ENCODE results near the gene SUPT16H. TPM values are rescaled to one million over a fixed set of nuclear protein-coding genes. Genes with fewer than 3 reads are reported as not detected.

Gene SUPT16H
- total RNA-seq, 1 donor from 2014 or later = 198 TPM

DNA sequence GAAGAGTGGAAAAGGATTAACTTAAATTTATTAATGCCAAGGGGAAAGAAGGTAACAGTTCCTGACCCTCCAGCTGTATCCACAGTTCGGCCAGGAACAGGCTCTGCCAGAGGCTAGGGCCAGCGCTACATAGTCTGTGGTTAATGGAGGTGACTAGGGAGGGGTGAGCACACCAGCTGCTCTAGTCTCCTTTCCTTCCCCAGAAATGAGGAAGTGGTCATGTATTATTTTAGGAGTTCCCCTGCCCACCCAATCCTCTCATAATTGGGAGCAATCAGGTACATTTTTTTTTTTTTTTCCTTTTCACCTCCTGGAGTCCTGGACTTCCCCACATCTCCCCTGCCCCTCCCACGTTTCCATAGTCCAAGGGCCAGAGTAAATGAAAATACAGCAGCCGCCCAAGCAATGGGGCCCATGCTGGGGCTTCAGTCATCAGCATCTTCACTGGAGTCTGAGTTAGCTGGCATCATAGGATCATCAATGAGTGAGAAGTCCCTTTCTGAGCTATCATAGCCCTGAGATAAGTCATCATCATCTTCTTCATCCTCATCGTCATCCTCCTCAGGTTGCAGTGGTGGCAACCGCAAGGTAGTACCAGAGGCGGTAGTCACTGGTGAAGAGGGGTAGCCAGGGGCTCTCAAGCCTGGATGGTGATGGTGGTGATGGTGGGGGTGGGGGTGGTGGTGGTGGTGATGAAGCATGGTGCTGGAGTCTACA lies 1.5 kb upstream of the SUPT16H start:
- Mint-ChIP-seq H3K9me3 (no peaks in the 10 kb centered on the region), H3K36me3 (peaks cover 13% of the 10 kb centered on the region), H3K4me3 (no peak overlapping the region), H3K27me3 (ENCODE audit: insufficient read depth, low read depth) (peaks cover 12% of the 10 kb centered on the region), H3K4me1 (peaks cover 24% of the 10 kb centered on the region), H3K27ac (no peak overlapping the region)
- peaks cover 35% of the 10 kb centered on the region for H3K79me2 ChIP-seq (ENCODE audit: low read depth)
- DNase-seq (ENCODE audit: low spot score) = peak; percentile 8
- peak overlapping the region; percentile 86 for H3K4me2 ChIP-seq
- H3K9ac ChIP-seq = no peak overlapping the region
- H3K27ac ChIP-seq = peak overlapping the region; percentile 59
- no peak overlapping the region for H2AFZ ChIP-seq (replicated peaks)
- H3K4me1 ChIP-seq = peaks cover 20% of the 10 kb centered on the region
- H3K9me3 ChIP-seq (ENCODE audit: low read depth) = no peaks in the 10 kb centered on the region
- H4K20me1 ChIP-seq (ENCODE audit: low read depth) = peaks cover 27% of the 10 kb centered on the region
- TF ChIP-seq EZH2 (IDR thresholded peaks at IDR 0.05) = no peak
- no peak for TF ChIP-seq EZH2phosphoT487 (IDR thresholded peaks at IDR 0.05)
- TF ChIP-seq, protein P1, sequence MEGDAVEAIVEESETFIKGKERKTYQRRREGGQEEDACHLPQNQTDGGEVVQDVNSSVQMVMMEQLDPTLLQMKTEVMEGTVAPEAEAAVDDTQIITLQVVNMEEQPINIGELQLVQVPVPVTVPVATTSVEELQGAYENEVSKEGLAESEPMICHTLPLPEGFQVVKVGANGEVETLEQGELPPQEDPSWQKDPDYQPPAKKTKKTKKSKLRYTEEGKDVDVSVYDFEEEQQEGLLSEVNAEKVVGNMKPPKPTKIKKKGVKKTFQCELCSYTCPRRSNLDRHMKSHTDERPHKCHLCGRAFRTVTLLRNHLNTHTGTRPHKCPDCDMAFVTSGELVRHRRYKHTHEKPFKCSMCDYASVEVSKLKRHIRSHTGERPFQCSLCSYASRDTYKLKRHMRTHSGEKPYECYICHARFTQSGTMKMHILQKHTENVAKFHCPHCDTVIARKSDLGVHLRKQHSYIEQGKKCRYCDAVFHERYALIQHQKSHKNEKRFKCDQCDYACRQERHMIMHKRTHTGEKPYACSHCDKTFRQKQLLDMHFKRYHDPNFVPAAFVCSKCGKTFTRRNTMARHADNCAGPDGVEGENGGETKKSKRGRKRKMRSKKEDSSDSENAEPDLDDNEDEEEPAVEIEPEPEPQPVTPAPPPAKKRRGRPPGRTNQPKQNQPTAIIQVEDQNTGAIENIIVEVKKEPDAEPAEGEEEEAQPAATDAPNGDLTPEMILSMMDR (IDR thresholded peaks at IDR 0.05) = no peak
- H3K36me3 ChIP-seq = peaks cover 4% of the 10 kb centered on the region
- H3K4me3 ChIP-seq = peak overlapping the region; percentile 79
- peaks cover 42% of the 10 kb centered on the region for H3F3A ChIP-seq (ENCODE audit: low read depth)
- no peaks in the 10 kb centered on the region for H3K27me3 ChIP-seq

DNA sequence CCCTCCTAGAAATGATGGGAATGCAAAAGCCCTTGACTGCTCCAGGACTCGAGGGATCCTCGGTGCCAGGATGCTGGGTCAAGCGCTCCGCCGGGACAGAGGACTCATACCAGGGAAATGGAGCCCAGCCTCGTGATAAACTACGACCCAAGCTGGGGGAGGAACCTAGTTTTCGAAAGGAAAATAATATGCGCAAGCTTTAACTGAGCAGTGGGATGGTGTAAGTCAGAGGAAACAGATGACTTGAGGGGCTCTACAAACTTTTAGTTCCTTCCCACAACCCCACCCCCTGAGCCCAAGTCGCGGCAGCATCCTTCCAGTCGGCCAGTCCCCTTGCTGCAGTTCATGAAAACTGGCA lies 654 bp upstream of the SUPT16H start:
- Histone ChIP-seq H3K36me3 (no peaks in the 10 kb centered on the region), H3K27ac (peak overlapping the region; percentile 59), H3K79me2 (ENCODE audit: low read depth) (peaks cover 44% of the 10 kb centered on the region), H2AFZ (replicated peaks) (peak overlapping the region; percentile 49), H3K9me3 (ENCODE audit: low read depth) (no peaks in the 10 kb centered on the region), H4K20me1 (ENCODE audit: low read depth) (peaks cover 34% of the 10 kb centered on the region), H3F3A (ENCODE audit: low read depth) (peaks cover 42% of the 10 kb centered on the region), H3K4me1 (peaks cover 20% of the 10 kb centered on the region), H3K27me3 (no peaks in the 10 kb centered on the region), H3K4me3 (peak overlapping the region; percentile 79), H3K4me2 (peak overlapping the region; percentile 86), H3K9ac (peak overlapping the region; percentile 33)
- TF ChIP-seq EZH2phosphoT487 (IDR thresholded peaks at IDR 0.05) = no peak
- TF ChIP-seq EZH2 (IDR thresholded peaks at IDR 0.05) = no peak
- TF ChIP-seq, protein P1 (IDR thresholded peaks at IDR 0.05) = no peak
- Mint-ChIP-seq H3K36me3 (peaks cover 11% of the 10 kb centered on the region), H3K4me1 (peaks cover 24% of the 10 kb centered on the region), H3K9me3 (no peaks in the 10 kb centered on the region), H3K27ac (peak overlapping the region; percentile 100), H3K27me3 (ENCODE audit: insufficient read depth, low read depth) (peaks cover 12% of the 10 kb centered on the region), H3K4me3 (peak overlapping the region; percentile 100)
- no peak for DNase-seq (ENCODE audit: low spot score)

DNA sequence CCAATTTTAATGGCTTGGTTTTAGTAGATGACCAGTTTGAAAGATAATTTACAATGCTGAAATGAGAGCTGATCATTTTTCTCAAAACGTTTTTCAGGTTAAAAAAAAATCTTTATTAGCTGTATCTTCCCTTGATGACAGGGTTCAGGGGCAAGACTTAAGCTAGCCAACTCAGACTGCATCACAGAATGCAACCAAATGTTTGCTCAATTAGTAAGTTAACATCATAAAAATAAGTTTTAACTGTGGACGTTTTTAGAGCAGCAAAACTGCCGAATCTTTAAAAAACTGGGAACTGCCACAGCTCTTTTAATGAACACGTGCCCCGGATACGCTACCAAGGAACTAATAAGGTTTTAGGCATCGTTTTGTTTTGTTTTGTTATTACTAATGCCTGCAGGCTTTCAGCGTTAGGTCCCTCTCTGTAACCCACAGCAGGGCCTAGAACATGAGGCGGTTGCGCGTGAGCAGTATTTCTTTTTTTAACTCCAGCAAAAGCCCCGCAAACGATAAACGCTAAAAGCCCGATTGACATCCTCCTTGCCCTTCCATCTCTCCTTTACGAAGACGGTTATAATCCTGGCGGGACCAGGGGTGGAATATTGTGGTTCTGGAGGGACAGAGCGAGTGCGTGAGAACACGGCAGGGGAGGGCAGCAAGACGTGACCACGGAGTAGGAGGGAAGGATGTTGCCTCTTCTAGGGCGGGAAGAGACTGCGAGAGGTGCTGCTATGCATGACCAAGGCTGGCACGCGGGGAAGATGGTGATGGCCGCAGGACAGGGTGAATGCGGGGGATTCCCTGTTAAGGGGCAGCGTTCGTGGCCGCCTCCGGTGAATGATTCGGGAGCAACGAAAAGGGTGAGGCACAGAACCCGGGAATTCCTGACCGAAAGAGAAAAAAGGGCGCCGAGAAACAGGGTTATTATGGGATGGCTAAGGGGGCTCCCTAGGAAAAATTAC lies 652 bp downstream of the SUPT16H start:
- Mint-ChIP-seq H3K27me3 (ENCODE audit: insufficient read depth, low read depth) (peaks cover 14% of the 10 kb centered on the region), H3K4me1 (peaks cover 24% of the 10 kb centered on the region), H3K27ac (peak overlapping the region; percentile 100), H3K36me3 (peaks cover 10% of the 10 kb centered on the region), H3K9me3 (no peaks in the 10 kb centered on the region), H3K4me3 (peak overlapping the region; percentile 100)
- Histone ChIP-seq H3K4me1 (peaks cover 20% of the 10 kb centered on the region), H3K4me3 (peak overlapping the region; percentile 79), H3K27me3 (no peaks in the 10 kb centered on the region), H2AFZ (replicated peaks) (peak overlapping the region; percentile 89), H4K20me1 (ENCODE audit: low read depth) (peaks cover 47% of the 10 kb centered on the region), H3K4me2 (peak overlapping the region; percentile 86), H3K27ac (peak overlapping the region; percentile 93), H3F3A (ENCODE audit: low read depth) (peaks cover 35% of the 10 kb centered on the region), H3K36me3 (no peaks in the 10 kb centered on the region), H3K9ac (peak overlapping the region; percentile 89), H3K9me3 (ENCODE audit: low read depth) (no peaks in the 10 kb centered on the region), H3K79me2 (ENCODE audit: low read depth) (peaks cover 57% of the 10 kb centered on the region)
- TF ChIP-seq, protein P1 (IDR thresholded peaks at IDR 0.05) = no peak
- TF ChIP-seq EZH2 (IDR thresholded peaks at IDR 0.05) = no peak
- TF ChIP-seq EZH2phosphoT487 (IDR thresholded peaks at IDR 0.05) = no peak
- DNase-seq (ENCODE audit: low spot score) = peak; percentile 59

Measured in neural progenitor cell (in vitro differentiated cells).